ENCODE results near the gene FEN1.

Gene FEN1

GRCh38 chr11:61766353-61766841 lies 26.3 kb upstream of the FEN1 start:
- no peaks in the 10 kb centered on the region for H3K36me3 Mint-ChIP-seq (ENCODE audit: low read depth)
- H3K9me3 Mint-ChIP-seq: no peaks in the 10 kb centered on the region
- no peak overlapping the region for H3K4me3 Mint-ChIP-seq
- no peak overlapping the region for H3K27ac Mint-ChIP-seq
- H3K27me3 Mint-ChIP-seq: no peaks in the 10 kb centered on the region
- no peaks in the 10 kb centered on the region for H3K4me1 Mint-ChIP-seq (ENCODE audit: low read depth)

GRCh38 chr11:61768376-61769076 lies 24.2 kb upstream of the FEN1 start:
- H3K36me3 Mint-ChIP-seq (ENCODE audit: low read depth): no peaks in the 10 kb centered on the region
- no peak overlapping the region for H3K27ac Mint-ChIP-seq
- H3K27me3 Mint-ChIP-seq: no peaks in the 10 kb centered on the region
- H3K9me3 Mint-ChIP-seq: no peaks in the 10 kb centered on the region
- no peaks in the 10 kb centered on the region for H3K4me1 Mint-ChIP-seq (ENCODE audit: low read depth)
- H3K4me3 Mint-ChIP-seq: no peak overlapping the region

GRCh38 chr11:61769169-61769920 lies 23.4 kb upstream of the FEN1 start:
- H3K4me3 Mint-ChIP-seq: no peak overlapping the region
- no peak overlapping the region for H3K27ac Mint-ChIP-seq
- no peaks in the 10 kb centered on the region for H3K4me1 Mint-ChIP-seq (ENCODE audit: low read depth)
- no peaks in the 10 kb centered on the region for H3K27me3 Mint-ChIP-seq
- no peaks in the 10 kb centered on the region for H3K36me3 Mint-ChIP-seq (ENCODE audit: low read depth)
- no peaks in the 10 kb centered on the region for H3K9me3 Mint-ChIP-seq

- Mint-ChIP-seq H3K36me3 (ENCODE audit: low read depth) (no peaks in the 10 kb centered on the region), H3K4me3 (no peak overlapping the region), H3K9me3 (no peaks in the 10 kb centered on the region), H3K27me3 (no peaks in the 10 kb centered on the region), H3K27ac (no peak overlapping the region), H3K4me1 (ENCODE audit: low read depth) (no peaks in the 10 kb centered on the region)
Measured at GRCh38 chr11:61769946-61770683, 22.6 kb upstream of the FEN1 start.

- H3K36me3 Mint-ChIP-seq (ENCODE audit: low read depth): no peaks in the 10 kb centered on the region
- no peak overlapping the region for H3K4me3 Mint-ChIP-seq
- H3K4me1 Mint-ChIP-seq (ENCODE audit: low read depth): no peaks in the 10 kb centered on the region
- peaks cover 1% of the 10 kb centered on the region for H3K27me3 Mint-ChIP-seq
- H3K9me3 Mint-ChIP-seq: no peaks in the 10 kb centered on the region
- no peak overlapping the region for H3K27ac Mint-ChIP-seq
Measured at GRCh38 chr11:61771195-61771894, 21.4 kb upstream of the FEN1 start.

GRCh38 chr11:61771985-61772455 lies 20.7 kb upstream of the FEN1 start:
- H3K9me3 Mint-ChIP-seq: no peaks in the 10 kb centered on the region
- no peak overlapping the region for H3K27ac Mint-ChIP-seq

GRCh38 chr11:61773356-61773755 lies 19.4 kb upstream of the FEN1 start:
- Mint-ChIP-seq H3K36me3 (ENCODE audit: low read depth) (no peaks in the 10 kb centered on the region), H3K27me3 (peaks cover 10% of the 10 kb centered on the region), H3K4me3 (no peak overlapping the region), H3K27ac (no peak overlapping the region), H3K4me1 (ENCODE audit: low read depth) (peaks cover 6% of the 10 kb centered on the region), H3K9me3 (no peaks in the 10 kb centered on the region)

More at GRCh38 chr11:61771985-61772455, 20.7 kb upstream of the FEN1 start:
- H3K4me3 Mint-ChIP-seq: no peak overlapping the region
- peaks cover 3% of the 10 kb centered on the region for H3K4me1 Mint-ChIP-seq (ENCODE audit: low read depth)
- H3K27me3 Mint-ChIP-seq: peaks cover 4% of the 10 kb centered on the region
- no peaks in the 10 kb centered on the region for H3K36me3 Mint-ChIP-seq (ENCODE audit: low read depth)

GRCh38 chr11:61773809-61774208 lies 18.9 kb upstream of the FEN1 start:
- H3K4me1 Mint-ChIP-seq (ENCODE audit: low read depth): peaks cover 6% of the 10 kb centered on the region
- H3K9me3 Mint-ChIP-seq: no peaks in the 10 kb centered on the region
- no peak overlapping the region for H3K4me3 Mint-ChIP-seq
- peaks cover 10% of the 10 kb centered on the region for H3K27me3 Mint-ChIP-seq
- no peaks in the 10 kb centered on the region for H3K36me3 Mint-ChIP-seq (ENCODE audit: low read depth)
- H3K27ac Mint-ChIP-seq: no peak overlapping the region

- Mint-ChIP-seq H3K27ac (no peak overlapping the region), H3K36me3 (ENCODE audit: low read depth) (no peaks in the 10 kb centered on the region), H3K4me1 (ENCODE audit: low read depth) (peaks cover 6% of the 10 kb centered on the region), H3K9me3 (no peaks in the 10 kb centered on the region), H3K4me3 (no peak overlapping the region), H3K27me3 (peaks cover 10% of the 10 kb centered on the region)
Measured at GRCh38 chr11:61774411-61774810, 18.3 kb upstream of the FEN1 start.

- H3K27me3 Mint-ChIP-seq: peaks cover 10% of the 10 kb centered on the region
- no peak overlapping the region for H3K4me3 Mint-ChIP-seq
- H3K9me3 Mint-ChIP-seq: no peaks in the 10 kb centered on the region
- no peak overlapping the region for H3K27ac Mint-ChIP-seq
- H3K36me3 Mint-ChIP-seq (ENCODE audit: low read depth): no peaks in the 10 kb centered on the region
- peaks cover 6% of the 10 kb centered on the region for H3K4me1 Mint-ChIP-seq (ENCODE audit: low read depth)
Measured at GRCh38 chr11:61775106-61775505, 17.6 kb upstream of the FEN1 start.

GRCh38 chr11:61775606-61776554 lies 16.8 kb upstream of the FEN1 start:
- Mint-ChIP-seq H3K4me3 (no peak overlapping the region), H3K27ac (no peak overlapping the region), H3K4me1 (ENCODE audit: low read depth) (peaks cover 6% of the 10 kb centered on the region), H3K27me3 (peaks cover 10% of the 10 kb centered on the region), H3K36me3 (ENCODE audit: low read depth) (no peaks in the 10 kb centered on the region), H3K9me3 (no peaks in the 10 kb centered on the region)

- no peak overlapping the region for H3K4me3 Mint-ChIP-seq
- H3K27me3 Mint-ChIP-seq: peaks cover 10% of the 10 kb centered on the region
- no peaks in the 10 kb centered on the region for H3K9me3 Mint-ChIP-seq
- H3K27ac Mint-ChIP-seq: no peak overlapping the region
- peaks cover 6% of the 10 kb centered on the region for H3K4me1 Mint-ChIP-seq (ENCODE audit: low read depth)
- H3K36me3 Mint-ChIP-seq (ENCODE audit: low read depth): no peaks in the 10 kb centered on the region
Measured at GRCh38 chr11:61776561-61777075, 16.1 kb upstream of the FEN1 start.

- peaks cover 10% of the 10 kb centered on the region for H3K27me3 Mint-ChIP-seq
- H3K4me3 Mint-ChIP-seq: no peak overlapping the region
- H3K36me3 Mint-ChIP-seq (ENCODE audit: low read depth): no peaks in the 10 kb centered on the region
- H3K4me1 Mint-ChIP-seq (ENCODE audit: low read depth): peaks cover 6% of the 10 kb centered on the region
- H3K9me3 Mint-ChIP-seq: no peaks in the 10 kb centered on the region
- no peak overlapping the region for H3K27ac Mint-ChIP-seq
Measured at GRCh38 chr11:61777234-61778090, 15.2 kb upstream of the FEN1 start.

Data from stimulated activated naive CD8-positive, alpha-beta T cell treated with anti-CD3 and anti-CD28 coated beads, Interleukin-15, Interleukin-2, amounts not matched to agents 100 ng/mL and 50 ng/mL, for 24 hours (primary cell).